WERI-Rb-1 (cell line): ENCODE results near the gene TCF7.

ENCODE experiments used
- DNase-seq: peaks from one replicate; pipeline ENCODE4 v3.0.0-alpha.2; 2020
- H3K27ac ChIP-seq: fragments of 250-450 bp; sonication (Bioruptor Pico); 2 replicates; pipeline ENCODE4 v1.5.1; 2020; ENCODE audit warnings: mild to moderate bottlenecking, moderate library complexity
- H3K27me3 ChIP-seq: fragments of 250-450 bp; sonication (Bioruptor Pico); 2 replicates; pipeline ENCODE4 v1.5.1; 2021; ENCODE audit warnings: mild to moderate bottlenecking, low read depth, moderate library complexity; ENCODE audit not compliant: insufficient read depth, severe bottlenecking
- H3K36me3 ChIP-seq: fragments of 250-450 bp; sonication (Bioruptor Pico); 2 replicates; pipeline ENCODE4 v1.5.1; 2020; ENCODE audit warnings: mild to moderate bottlenecking, moderate library complexity
- H3K4me3 ChIP-seq: 2 replicates; pipeline ENCODE4 v1.5.1; 2011; ENCODE audit warnings: low read depth, mild to moderate bottlenecking, control low read depth, low read length
- H3K9me3 ChIP-seq: fragments of 250-450 bp; sonication (Bioruptor Pico); 2 replicates; pipeline ENCODE4 v1.5.1; 2021; ENCODE audit warnings: mild to moderate bottlenecking, moderate library complexity; ENCODE audit not compliant: severe bottlenecking
- CTCF ChIP-seq: IDR thresholded peaks from 2 replicates; pipeline ENCODE4 v1.5.1; 2011; ENCODE audit warnings: low read depth, mild to moderate bottlenecking, control low read depth, inconsistent platforms, low read length

TCF7 gene

GRCh38 chr5:134116789-134117761 is 2.6 kb downstream of the TCF7 start:
- DNase-seq: no peak
- H3K9me3 ChIP-seq: no peaks in the 10 kb centered on the region
- no peak overlapping the region for H3K4me3 ChIP-seq
- H3K36me3 ChIP-seq: peaks cover 25% of the 10 kb centered on the region; the same call in 1 of the 2 replicates
- no peak for TF ChIP-seq CTCF
- no peaks in the 10 kb centered on the region for H3K27me3 ChIP-seq
- no peak overlapping the region for H3K27ac ChIP-seq

- DNase-seq: no peak
- H3K36me3 ChIP-seq: peaks cover 27% of the 10 kb centered on the region
- H3K27ac ChIP-seq: no peak overlapping the region
- no peaks in the 10 kb centered on the region for H3K9me3 ChIP-seq
- no peak overlapping the region for H3K4me3 ChIP-seq
- no peak for TF ChIP-seq CTCF
- H3K27me3 ChIP-seq: no peaks in the 10 kb centered on the region
Observed at GRCh38 chr5:134118212-134118835, 3.8 kb downstream of the TCF7 start.

GRCh38 chr5:134119720-134120119 is 5.2 kb downstream of the TCF7 start:
- Histone ChIP-seq H3K4me3 (no peak overlapping the region), H3K27ac (no peak overlapping the region), H3K27me3 (no peaks in the 10 kb centered on the region), H3K36me3 (peaks cover 27% of the 10 kb centered on the region), H3K9me3 (no peaks in the 10 kb centered on the region)
- DNase-seq: no peak
- no peak for TF ChIP-seq CTCF

- Histone ChIP-seq H3K27ac (no peak overlapping the region), H3K36me3 (peaks cover 27% of the 10 kb centered on the region), H3K4me3 (no peak overlapping the region), H3K27me3 (no peaks in the 10 kb centered on the region), H3K9me3 (no peaks in the 10 kb centered on the region)
- no peak for TF ChIP-seq CTCF
- DNase-seq: no peak
Observed at GRCh38 chr5:134120386-134121138, 6.1 kb downstream of the TCF7 start.

GRCh38 chr5:134122530-134122929 is 8.0 kb downstream of the TCF7 start:
- H3K36me3 ChIP-seq: peaks cover 17% of the 10 kb centered on the region
- no peaks in the 10 kb centered on the region for H3K9me3 ChIP-seq
- H3K27me3 ChIP-seq: no peaks in the 10 kb centered on the region
- H3K27ac ChIP-seq: no peak overlapping the region
- no peak for DNase-seq
- no peak for TF ChIP-seq CTCF
- no peak overlapping the region for H3K4me3 ChIP-seq
